ENCODE data around the gene GPD2. TPM values are rescaled to one million over a fixed set of nuclear protein-coding genes. Genes with fewer than 3 reads are reported as not detected.
A peak's percentile ranks its signal among the peaks of the same experiment; 100 is the strongest.

Gene GPD2
- total RNA-seq, 3 donors from 2014 or later (not counting 1 experiment from before 2014, with no cell fraction given): 12.5 to 20.2 (median 18.3) TPM

DNA sequence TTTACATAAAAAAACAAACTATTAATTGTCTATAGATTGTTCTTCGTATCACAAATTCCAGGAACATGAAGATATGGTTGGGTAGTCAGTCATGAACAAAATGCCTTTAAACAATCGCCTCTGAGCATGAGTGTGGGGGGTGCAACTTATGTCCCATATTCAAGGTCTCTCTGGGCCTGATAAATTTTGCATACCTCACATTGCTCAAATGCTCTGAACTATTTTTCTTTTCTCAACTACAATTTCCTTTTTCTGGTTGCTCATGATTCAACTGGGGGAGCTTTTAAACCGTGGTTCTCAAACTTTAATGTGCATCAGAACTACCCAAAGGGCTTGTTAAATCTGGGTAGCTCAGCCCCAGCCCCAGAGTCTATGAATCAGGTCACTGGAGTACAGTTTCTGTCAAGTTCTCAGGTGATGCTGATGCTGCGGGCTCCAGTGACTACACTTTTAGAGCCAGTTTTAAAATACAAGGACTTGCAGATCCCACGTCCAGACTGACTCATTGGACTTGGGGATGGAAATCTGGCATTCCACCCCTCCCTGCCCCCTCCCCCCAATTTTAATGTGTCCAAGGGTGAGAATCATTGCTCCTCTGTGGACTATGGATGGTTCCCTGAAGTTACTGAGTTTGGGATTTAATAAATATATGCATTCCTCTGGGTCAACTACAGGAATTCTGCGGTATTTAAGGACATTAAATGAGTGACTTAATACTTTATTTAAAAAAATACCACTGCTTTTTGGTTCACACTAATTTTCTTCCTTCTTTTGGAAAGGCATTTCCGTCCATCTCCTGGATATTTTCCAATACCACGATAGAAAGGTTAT lies 1.5 kb upstream of the GPD2 start:
- Mint-ChIP-seq H3K27me3 (ENCODE audit: low read depth in 2 of 2) (no peaks in the 10 kb centered on the region), H3K27ac (peak overlapping the region; percentile 56 to 95), H3K36me3 (no peaks in the 10 kb centered on the region), H3K9me3 (no peaks in the 10 kb centered on the region), H3K4me1 (peaks cover 28% of the 10 kb centered on the region in 2 donors), H3K4me3 (peak overlapping the region; percentile 75)
- TF ChIP-seq, protein P1, sequence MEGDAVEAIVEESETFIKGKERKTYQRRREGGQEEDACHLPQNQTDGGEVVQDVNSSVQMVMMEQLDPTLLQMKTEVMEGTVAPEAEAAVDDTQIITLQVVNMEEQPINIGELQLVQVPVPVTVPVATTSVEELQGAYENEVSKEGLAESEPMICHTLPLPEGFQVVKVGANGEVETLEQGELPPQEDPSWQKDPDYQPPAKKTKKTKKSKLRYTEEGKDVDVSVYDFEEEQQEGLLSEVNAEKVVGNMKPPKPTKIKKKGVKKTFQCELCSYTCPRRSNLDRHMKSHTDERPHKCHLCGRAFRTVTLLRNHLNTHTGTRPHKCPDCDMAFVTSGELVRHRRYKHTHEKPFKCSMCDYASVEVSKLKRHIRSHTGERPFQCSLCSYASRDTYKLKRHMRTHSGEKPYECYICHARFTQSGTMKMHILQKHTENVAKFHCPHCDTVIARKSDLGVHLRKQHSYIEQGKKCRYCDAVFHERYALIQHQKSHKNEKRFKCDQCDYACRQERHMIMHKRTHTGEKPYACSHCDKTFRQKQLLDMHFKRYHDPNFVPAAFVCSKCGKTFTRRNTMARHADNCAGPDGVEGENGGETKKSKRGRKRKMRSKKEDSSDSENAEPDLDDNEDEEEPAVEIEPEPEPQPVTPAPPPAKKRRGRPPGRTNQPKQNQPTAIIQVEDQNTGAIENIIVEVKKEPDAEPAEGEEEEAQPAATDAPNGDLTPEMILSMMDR (IDR thresholded peaks at IDR 0.05): no peak
- no peaks in the 10 kb centered on the region for H3K27me3 ChIP-seq (ENCODE audit: control insufficient read depth, insufficient read depth, low read length)
- H3K4me1 ChIP-seq (ENCODE audit: control insufficient read depth, insufficient read depth, low read length): peaks cover 16% of the 10 kb centered on the region
- H3K4me3 ChIP-seq (ENCODE audit: low read length): no peak overlapping the region
- peak in 1 of 2 donors; percentile 57 for DNase-seq
- intact Hi-C loops (cut with micrococcal nuclease): loop anchor here (2.0 to 5.0 kb wide), 2 partner anchors 38 to 92 kb away; no protein-coding TSS in a partner anchor
- H3K9me3 ChIP-seq (ENCODE audit: control insufficient read depth, insufficient read depth, low read length): no peaks in the 10 kb centered on the region
- WGBS (ENCODE audit: insufficient coverage): 60% methylated on average over 4 of the region's 8 CpGs
- no peak overlapping the region for H3K27ac ChIP-seq (ENCODE audit: low read length)
- no peaks in the 10 kb centered on the region for H3K36me3 ChIP-seq (ENCODE audit: control insufficient read depth, insufficient read depth, low read length)
- ATAC-seq: no peak

DNA sequence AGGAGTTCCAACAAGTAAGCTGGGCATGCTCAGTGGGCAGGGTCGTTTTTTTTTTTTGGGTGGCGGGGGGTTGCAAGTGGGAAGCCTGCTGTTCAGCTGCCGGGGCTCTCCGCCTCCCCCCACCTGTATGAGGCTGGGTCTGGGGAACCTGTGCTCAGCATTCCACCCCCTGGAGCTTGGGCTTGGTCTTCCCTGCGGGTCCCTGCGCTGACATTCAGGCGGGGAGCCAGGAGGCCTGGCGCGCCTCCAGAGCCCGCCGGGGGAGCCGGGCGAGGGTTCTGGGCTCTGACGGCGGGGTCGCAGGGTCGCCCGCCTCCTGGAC lies 822 bp upstream of the GPD2 start:
- peak overlapping the region; percentile 56 to 95 for H3K27ac Mint-ChIP-seq
- Histone ChIP-seq H3K4me1 (ENCODE audit: control insufficient read depth, insufficient read depth, low read length) (peaks cover 16% of the 10 kb centered on the region), H3K4me3 (ENCODE audit: low read length) (peak overlapping the region; percentile 66), H3K36me3 (ENCODE audit: control insufficient read depth, insufficient read depth, low read length) (no peaks in the 10 kb centered on the region), H3K27ac (ENCODE audit: low read length) (peak overlapping the region; percentile 79), H3K27me3 (ENCODE audit: control insufficient read depth, insufficient read depth, low read length) (no peaks in the 10 kb centered on the region), H3K9me3 (ENCODE audit: control insufficient read depth, insufficient read depth, low read length) (no peaks in the 10 kb centered on the region)
- no peaks in the 10 kb centered on the region for H3K9me3 Mint-ChIP-seq
- WGBS (ENCODE audit: insufficient coverage): 19% methylated on average over 18 of the region's 18 CpGs
- TF ChIP-seq, protein P1 (IDR thresholded peaks at IDR 0.05): no peak
- H3K27me3 Mint-ChIP-seq (ENCODE audit: low read depth in 2 of 2): no peaks in the 10 kb centered on the region
- H3K36me3 Mint-ChIP-seq: no peaks in the 10 kb centered on the region
- DNase-seq (no peak), ATAC-seq (peak in 2 of 3 donors; percentile 2 to 8)
- intact Hi-C loops (cut with micrococcal nuclease): loop anchor here (2.0 to 5.0 kb wide), 2 partner anchors 37 to 93 kb away; no protein-coding TSS in a partner anchor
- peaks cover 34% of the 10 kb centered on the region in 2 donors for H3K4me1 Mint-ChIP-seq
- peak overlapping the region; percentile 97 for H3K4me3 Mint-ChIP-seq

DNA sequence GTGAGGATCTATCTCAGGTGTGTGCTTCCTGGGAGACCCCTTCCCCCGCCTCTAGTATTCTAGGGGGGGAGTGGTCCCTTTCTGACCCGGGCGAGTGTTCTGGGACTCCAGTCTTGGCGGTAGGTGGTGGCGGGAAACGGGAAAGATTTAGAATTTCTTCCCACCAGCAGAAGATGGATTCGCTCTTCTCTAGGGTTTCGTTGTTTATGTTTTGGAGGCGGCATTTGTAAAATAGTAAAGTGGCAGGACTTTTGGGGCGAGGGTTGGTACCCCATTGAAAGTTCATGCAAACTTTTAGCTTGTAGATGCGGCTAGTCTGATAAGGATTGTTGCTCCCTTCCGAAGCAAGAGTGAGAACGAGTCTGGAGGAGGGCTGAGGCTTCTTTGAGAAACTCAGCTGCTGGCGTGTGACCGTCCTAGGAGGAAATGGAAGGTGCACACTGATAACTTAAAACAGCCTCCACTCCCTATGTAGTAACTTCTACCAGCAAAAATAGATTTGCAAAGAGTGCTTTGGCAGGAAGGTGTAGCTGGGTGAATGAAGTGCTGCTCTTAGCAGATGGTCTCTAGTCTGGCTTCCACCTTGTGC lies 412 bp downstream of the GPD2 start:
- DNase-seq (peak in 1 of 2 donors; percentile 58), ATAC-seq (peak; percentile 22 to 29 (median 27))
- H3K27ac Mint-ChIP-seq: peak overlapping the region; percentile 93 to 95
- peak overlapping the region; percentile 97 for H3K4me3 Mint-ChIP-seq
- H3K27me3 Mint-ChIP-seq (ENCODE audit: low read depth in 2 of 2): no peaks in the 10 kb centered on the region
- Histone ChIP-seq H3K27ac (ENCODE audit: low read length) (peak overlapping the region; percentile 79), H3K9me3 (ENCODE audit: control insufficient read depth, insufficient read depth, low read length) (no peaks in the 10 kb centered on the region), H3K27me3 (ENCODE audit: control insufficient read depth, insufficient read depth, low read length) (no peaks in the 10 kb centered on the region), H3K4me3 (ENCODE audit: low read length) (peak overlapping the region; percentile 66), H3K36me3 (ENCODE audit: control insufficient read depth, insufficient read depth, low read length) (no peaks in the 10 kb centered on the region), H3K4me1 (ENCODE audit: control insufficient read depth, insufficient read depth, low read length) (peaks cover 16% of the 10 kb centered on the region)
- intact Hi-C loops (cut with micrococcal nuclease): loop anchor here (2.0 to 5.0 kb wide), 2 partner anchors 36 kb away; no protein-coding TSS in a partner anchor
- TF ChIP-seq, protein P1 (IDR thresholded peaks at IDR 0.05): no peak
- no peaks in the 10 kb centered on the region for H3K36me3 Mint-ChIP-seq
- under 1% methylated on average over 8 of the region's 15 CpGs for WGBS (ENCODE audit: insufficient coverage)
- H3K9me3 Mint-ChIP-seq: no peaks in the 10 kb centered on the region
- H3K4me1 Mint-ChIP-seq: peaks cover 38 to 39% of the 10 kb centered on the region in 2 donors
